ENCODE data around the gene PPP1R3C.

GRCh38 chr10:91613411-91614187 is 19.3 kb downstream of the PPP1R3C start:
- TF ChIP-seq CTCF (IDR thresholded peaks at IDR 0.05), result no peak
- no peak for TF ChIP-seq POLR2A (IDR thresholded peaks at IDR 0.05)
- TF ChIP-seq POLR2AphosphoS5 (IDR thresholded peaks at IDR 0.05), result peak; percentile 21 to 61 (median 58)
